Activated CD4-positive, CD25-positive, alpha-beta regulatory T cell (primary cell): Measurements from ENCODE around the gene ABCC11.

Experiments
- DNase-seq, 4 experiments: peaks; one replicate each; lab custom pipeline; 2025; lab: John Stamatoyannopoulos, UW

Gene ABCC11

GRCh38 chr16:48129926-48130325 lies 117.4 kb downstream of the ABCC11 start:
- DNase-seq, result no peak

DNA sequence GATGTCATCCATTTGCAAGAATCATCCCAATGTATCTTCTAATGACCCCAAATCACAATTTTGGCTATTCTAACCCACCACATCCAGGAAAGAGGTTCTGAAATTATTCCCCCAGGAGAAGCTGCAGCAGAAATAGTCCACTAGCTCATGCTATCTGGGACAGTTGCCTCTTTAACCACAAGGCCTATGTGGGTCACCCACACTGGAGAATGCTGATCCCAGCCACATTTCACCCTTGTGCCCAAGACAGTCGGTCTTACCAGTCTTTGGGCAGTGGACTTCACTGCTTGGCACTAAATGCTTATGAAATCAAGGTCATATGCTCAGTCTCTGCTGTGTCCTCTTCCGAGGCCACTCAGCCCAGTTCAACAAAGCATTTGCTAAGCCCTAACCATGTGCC lies 118.6 kb downstream of the ABCC11 start:
- no peak for DNase-seq

GRCh38 chr16:48126801-48127644 lies 120.3 kb downstream of the ABCC11 start:
- no peak for DNase-seq

DNA sequence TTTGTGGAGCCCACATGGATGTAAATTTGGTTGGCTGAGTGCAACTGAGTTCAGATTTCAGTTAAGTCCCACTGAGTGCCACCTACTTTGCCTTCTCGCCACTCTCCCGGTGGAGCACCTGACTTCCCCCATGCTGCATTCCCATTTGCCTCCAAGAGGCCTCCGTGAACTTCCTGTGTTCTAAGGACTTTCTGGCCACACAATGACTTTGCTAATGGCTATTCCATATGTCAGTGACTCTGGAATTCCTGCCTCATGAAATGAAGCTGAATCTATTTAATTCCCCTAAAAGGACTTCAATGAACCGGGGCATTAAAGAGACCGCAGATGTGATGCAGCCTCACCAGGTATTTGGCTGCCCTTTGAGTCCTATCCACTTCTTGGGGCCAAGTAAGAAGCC lies 121.5 kb downstream of the ABCC11 start:
- no peak for DNase-seq

- DNase-seq, result no peak
These were observed 123.1 kb downstream of the ABCC11 start for GRCh38 chr16:48124266-48124665.

DNA sequence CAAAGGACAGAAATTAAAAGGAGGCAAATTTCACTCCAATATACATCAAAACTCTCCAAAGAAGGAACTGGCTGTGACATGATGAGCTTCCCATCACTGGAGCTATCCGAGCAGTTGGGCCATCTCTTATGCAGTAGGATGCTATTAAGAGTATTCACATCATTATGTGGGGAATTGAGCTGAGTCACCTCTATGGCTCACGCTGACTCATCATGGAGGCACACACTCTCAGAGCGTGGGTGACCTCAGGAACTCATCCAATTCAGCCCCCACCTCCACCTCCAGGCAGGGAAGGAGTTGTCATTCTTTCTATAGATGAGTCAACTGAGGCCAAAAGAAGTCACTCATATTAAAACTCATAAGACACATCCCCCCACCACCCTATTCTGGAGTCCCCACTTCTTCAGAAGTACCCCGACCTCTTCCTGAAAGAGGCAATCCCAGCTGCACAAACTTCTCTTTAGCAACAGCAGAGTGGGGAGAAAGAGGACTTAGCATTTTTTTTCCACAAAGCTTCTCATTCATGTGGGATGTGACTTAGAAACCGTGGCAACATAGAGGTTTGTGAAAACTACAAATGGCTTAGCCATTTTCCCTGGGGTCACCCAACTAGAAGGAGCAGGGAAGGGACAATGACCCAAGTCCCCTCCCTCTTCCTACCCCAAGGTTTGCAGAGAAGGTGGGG lies 124.1 kb downstream of the ABCC11 start:
- DNase-seq, result peak in 1 of 4 experiments; percentile 11

- no peak for DNase-seq
These were observed 126.1 kb downstream of the ABCC11 start for GRCh38 chr16:48121276-48121675.

DNA sequence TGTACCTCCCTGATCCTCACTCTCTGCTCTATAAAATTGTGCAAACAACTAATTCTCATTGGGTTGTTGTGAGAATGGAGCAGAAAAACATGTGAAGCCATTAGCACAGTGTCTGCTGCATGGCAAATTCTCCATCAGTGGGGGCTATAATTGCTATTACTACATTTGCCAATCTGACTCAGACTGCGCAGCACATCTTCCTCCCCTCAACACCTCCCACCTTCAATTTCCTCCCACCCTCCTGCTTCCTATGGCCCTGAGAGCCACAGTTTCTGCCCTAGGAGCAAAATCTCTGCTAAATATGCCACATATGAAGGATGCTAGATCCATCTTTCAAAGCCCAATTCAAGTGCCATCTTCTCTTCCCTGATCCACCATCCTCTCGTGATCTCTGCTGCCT lies 128.5 kb downstream of the ABCC11 start:
- no peak for DNase-seq

GRCh38 chr16:48117217-48118105 lies 129.9 kb downstream of the ABCC11 start:
- DNase-seq, result peak in 3 of 4 experiments; percentile 13 to 56 (median 40)
